ENCODE measurements around the gene NR5A1.

GRCh38 chr9:124489222-124489621 lies 18.0 kb downstream of the NR5A1 start:
- no peak for TF ChIP-seq CTCF (conservative IDR thresholded peaks at IDR 0.05)
- TF ChIP-seq ZFX (IDR thresholded peaks at IDR 0.05), result no peak
